Stomach (tissue), 4 donors: Measurements from ENCODE around the gene CFAP44.

Experiments used
- POLR2A ChIP-seq, 4 donors: fragments of 450-650 bp; IDR thresholded peaks; one replicate each; pipeline ENCODE4 v1.6.1; 2016; ENCODE audit warnings: antibody characterized with exemption in 4 of 4, control low read depth in 2 of 4, mild to moderate bottlenecking in 1 of 4, moderate library complexity in 1 of 4
- POLR2AphosphoS5 ChIP-seq, 3 donors: sonication (generic); formaldehyde crosslinking; IDR thresholded peaks; one replicate each; pipeline ENCODE4 v1.6.1; 2016; ENCODE audit warnings: antibody characterized with exemption in 3 of 3
- TF ChIP-seq, protein P1 (sequence below), 7 experiments: fragments of 450-650 bp in 4 of 7; fragments of 200-600 bp in 3 of 7; sonication (generic) in 3 of 7; IDR thresholded peaks; one replicate each; pipeline ENCODE4 v1.5.1; 2016 to 2019; ENCODE audit warnings: antibody characterized with exemption in 7 of 7, control low read depth in 2 of 7, mild to moderate bottlenecking in 1 of 7

DNA sequence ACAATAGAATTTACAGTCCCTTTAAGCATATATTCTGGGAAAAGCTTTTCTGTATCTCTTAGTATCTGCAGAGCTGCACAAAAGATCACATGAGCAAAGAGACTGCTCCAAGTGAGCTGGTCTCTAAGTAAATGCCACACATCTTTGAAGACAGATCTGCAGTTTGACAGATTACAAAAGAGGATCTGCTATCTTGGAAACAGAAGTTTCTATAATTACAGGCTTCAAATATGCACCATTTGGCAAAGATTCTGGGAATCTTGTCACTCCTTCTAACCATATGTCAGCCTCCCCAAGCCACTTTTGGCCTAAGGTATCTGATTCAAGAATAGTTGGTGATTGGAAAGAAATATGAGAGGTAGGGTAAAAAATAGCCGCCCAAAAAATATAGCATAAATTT, 9.6 kb upstream of the CFAP44 start:
- TF ChIP-seq, protein P1, sequence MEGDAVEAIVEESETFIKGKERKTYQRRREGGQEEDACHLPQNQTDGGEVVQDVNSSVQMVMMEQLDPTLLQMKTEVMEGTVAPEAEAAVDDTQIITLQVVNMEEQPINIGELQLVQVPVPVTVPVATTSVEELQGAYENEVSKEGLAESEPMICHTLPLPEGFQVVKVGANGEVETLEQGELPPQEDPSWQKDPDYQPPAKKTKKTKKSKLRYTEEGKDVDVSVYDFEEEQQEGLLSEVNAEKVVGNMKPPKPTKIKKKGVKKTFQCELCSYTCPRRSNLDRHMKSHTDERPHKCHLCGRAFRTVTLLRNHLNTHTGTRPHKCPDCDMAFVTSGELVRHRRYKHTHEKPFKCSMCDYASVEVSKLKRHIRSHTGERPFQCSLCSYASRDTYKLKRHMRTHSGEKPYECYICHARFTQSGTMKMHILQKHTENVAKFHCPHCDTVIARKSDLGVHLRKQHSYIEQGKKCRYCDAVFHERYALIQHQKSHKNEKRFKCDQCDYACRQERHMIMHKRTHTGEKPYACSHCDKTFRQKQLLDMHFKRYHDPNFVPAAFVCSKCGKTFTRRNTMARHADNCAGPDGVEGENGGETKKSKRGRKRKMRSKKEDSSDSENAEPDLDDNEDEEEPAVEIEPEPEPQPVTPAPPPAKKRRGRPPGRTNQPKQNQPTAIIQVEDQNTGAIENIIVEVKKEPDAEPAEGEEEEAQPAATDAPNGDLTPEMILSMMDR (IDR thresholded peaks at IDR 0.05) = no peak
- TF ChIP-seq POLR2AphosphoS5 (IDR thresholded peaks at IDR 0.05) (no peak), POLR2A (IDR thresholded peaks at IDR 0.05) (no peak)
